MCF 10A (cell line): Measurements from ENCODE around the gene STEAP3. TPM values are rescaled to one million over a fixed set of nuclear protein-coding genes. Genes with fewer than 3 reads are reported as not detected.

Experiments
- Bru-seq: library from RNA; stranded (reverse); fragments of 400-500 nt; gene quantifications from one replicate; lab custom pipeline; 2021; lab: Mats Ljungman, UMichigan
- BruChase-seq, 2 experiments: library from RNA; stranded (reverse); fragments of 400-500 nt; gene quantifications; one replicate each; lab custom pipeline; 2021; lab: Mats Ljungman, UMichigan
- BruUV-seq: library from RNA; stranded (reverse); fragments of 400-500 nt; replicated peaks from 2 replicates; lab custom pipeline; 2021; lab: Mats Ljungman, UMichigan
- CTCF ChIA-PET: fragments of 300-600 bp; sonication (Branson Sonifier 250); formaldehyde crosslinking; extraction: SDS; loops from one replicate; lab custom pipeline; 2021; ENCODE audit warnings: antibody characterized with exemption, inconsistent platforms; lab: Yijun Ruan, JAX
- POLR2A ChIA-PET: fragments of 300-600, 350-650 bp; sonication (Branson Sonifier 250); formaldehyde crosslinking; extraction: SDS; loops from one replicate; lab custom pipeline; 2020; ENCODE audit warnings: antibody characterized with exemption, inconsistent platforms; lab: Yijun Ruan, JAX
- DNase-seq: peaks from one replicate; pipeline ENCODE4 v3.0.0-alpha.2; 2018; ENCODE audit not compliant: unreplicated experiment
- H3K27ac Mint-ChIP-seq: one replicate; pipeline ENCODE4 v1.8.0; 2022; ENCODE audit warnings: mild to moderate bottlenecking, low read depth, mixed read lengths; ENCODE audit not compliant: unreplicated experiment
- H3K27me3 Mint-ChIP-seq: one replicate; pipeline ENCODE4 v1.8.0; 2022; ENCODE audit warnings: mixed read lengths; ENCODE audit not compliant: insufficient read depth, unreplicated experiment
- H3K36me3 Mint-ChIP-seq: one replicate; pipeline ENCODE4 v1.8.0; 2022; ENCODE audit warnings: mild to moderate bottlenecking, moderate library complexity, mixed read lengths; ENCODE audit not compliant: insufficient read depth, unreplicated experiment
- H3K4me1 Mint-ChIP-seq: one replicate; pipeline ENCODE4 v1.8.0; 2022; ENCODE audit warnings: mixed read lengths; ENCODE audit not compliant: insufficient read depth, unreplicated experiment
- H3K4me3 Mint-ChIP-seq: one replicate; pipeline ENCODE4 v1.8.0; 2022; ENCODE audit warnings: mild to moderate bottlenecking, moderate library complexity, mixed read lengths; ENCODE audit not compliant: unreplicated experiment
- H3K9me3 Mint-ChIP-seq: one replicate; pipeline ENCODE4 v1.8.0; 2022; ENCODE audit warnings: mixed read lengths; ENCODE audit not compliant: unreplicated experiment
- intact Hi-C: fragments of 100-400 bp; cut with micrococcal nuclease; formaldehyde crosslinking; loops from 2 replicates; pipeline ENCODE4 v1.14.1; 2022
- long read RNA-seq: library from polyadenylated mRNA; stranded (forward); transcript quantifications from one replicate; pipeline ENCODE4 v2.0.0, GENCODE V29; 2022
- total RNA-seq: library from RNA; stranded (reverse); gene quantifications from 2 replicates; pipeline ENCODE4 v1.2.3, GENCODE V29; 2022
- TF ChIP-seq, protein P1 (sequence below): fragments of 200-600 bp; IDR thresholded peaks from one replicate; pipeline ENCODE4 v1.8.0; 2022; ENCODE audit warnings: antibody characterized with exemption, mild to moderate bottlenecking; ENCODE audit not compliant: unreplicated experiment

Gene STEAP3, protein sequence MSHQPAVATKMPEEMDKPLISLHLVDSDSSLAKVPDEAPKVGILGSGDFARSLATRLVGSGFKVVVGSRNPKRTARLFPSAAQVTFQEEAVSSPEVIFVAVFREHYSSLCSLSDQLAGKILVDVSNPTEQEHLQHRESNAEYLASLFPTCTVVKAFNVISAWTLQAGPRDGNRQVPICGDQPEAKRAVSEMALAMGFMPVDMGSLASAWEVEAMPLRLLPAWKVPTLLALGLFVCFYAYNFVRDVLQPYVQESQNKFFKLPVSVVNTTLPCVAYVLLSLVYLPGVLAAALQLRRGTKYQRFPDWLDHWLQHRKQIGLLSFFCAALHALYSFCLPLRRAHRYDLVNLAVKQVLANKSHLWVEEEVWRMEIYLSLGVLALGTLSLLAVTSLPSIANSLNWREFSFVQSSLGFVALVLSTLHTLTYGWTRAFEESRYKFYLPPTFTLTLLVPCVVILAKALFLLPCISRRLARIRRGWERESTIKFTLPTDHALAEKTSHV
- 23.8 and 25.0 TPM in 2 replicates for total RNA-seq
- Bru-seq, nascent RNA, result percentile 61 among the genes with signal in this experiment
- BruChase-seq, experiment 1, labeled RNA remaining after a 6-hour chase, result percentile 70 among the genes with signal in this experiment
- percentile 63 among the genes with signal in this experiment for BruChase-seq, experiment 2, labeled RNA remaining after a 2-hour chase
- long read RNA-seq, full-length matches to known transcripts, result 52 of 87 reads
- long read RNA-seq, partial matches to known transcripts, result 19 of 87 reads
- long read RNA-seq, other reads (novel, unspliced or antisense), result 16 of 87 reads

DNA sequence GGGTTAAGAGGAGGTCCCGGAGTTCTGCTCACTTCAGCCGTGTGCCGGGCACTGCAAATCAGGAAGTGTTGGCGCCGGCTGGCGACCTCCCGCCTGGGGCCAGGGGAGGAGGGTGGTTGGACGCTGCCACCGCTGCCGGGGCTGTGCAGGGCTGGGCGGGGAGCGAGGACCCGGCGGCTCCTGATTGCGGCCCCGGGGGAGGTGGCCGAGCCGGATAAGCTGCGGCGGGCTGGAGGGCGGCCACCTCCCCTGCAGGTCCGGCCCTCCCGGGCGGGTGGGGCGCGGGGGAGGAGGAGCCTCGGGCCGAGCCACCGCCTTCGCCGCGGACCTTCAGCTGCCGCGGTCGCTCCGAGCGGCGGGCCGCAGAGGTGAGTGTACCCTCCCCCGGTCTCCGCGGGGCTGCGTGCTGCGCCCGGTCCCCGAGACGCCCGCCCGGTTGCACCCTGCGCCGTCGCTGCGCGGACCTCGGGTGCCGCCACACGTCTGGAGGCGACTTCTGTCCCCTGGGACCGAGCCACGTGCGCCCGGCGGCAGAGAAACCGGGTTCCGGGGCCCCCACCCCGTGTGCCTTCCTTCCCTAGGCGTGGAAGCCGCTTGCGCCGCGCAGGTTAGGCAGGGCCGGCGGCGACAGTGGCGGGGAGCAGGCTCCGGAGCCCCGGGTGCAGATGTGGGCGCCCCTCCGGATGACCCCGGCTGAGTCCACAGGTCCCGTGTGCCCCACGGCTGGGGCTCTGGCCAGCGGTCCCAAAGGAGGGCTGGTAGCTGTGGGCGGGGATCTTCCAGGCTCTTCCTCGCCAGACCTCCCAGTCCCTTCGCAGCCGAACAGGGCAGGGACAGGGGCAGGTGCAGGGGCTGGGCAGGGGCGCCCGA is at the start of gene STEAP3:
Gene STEAP3 (plus strand): TSS at position 314 of the 870 bp plus-strand sequence. CDS start 7,179 bp downstream, outside the sequence.
- BruUV-seq, result no TSS peak
- H3K27ac Mint-ChIP-seq, result peak within 1 kb of the TSS; percentile 63
- POLR2A ChIA-PET, result interaction anchor here (0.8 to 1.3 kb wide), 4 partner anchors 17 to 42 kb away, joined by 3 to 5 read pairs (median 3); no protein-coding TSS in a partner anchor
- intact Hi-C loops, result loop anchor here (10.0 kb wide), 1 partner anchor 141 kb away; the partner anchor contains the start of genes C2orf76 and DBI
- CTCF ChIA-PET, result interaction anchor here (0.6 to 2.8 kb wide), 7 partner anchors 14 to 1026 kb away, joined by 3 to 9 read pairs (median 5); no protein-coding TSS in a partner anchor
- H3K9me3 Mint-ChIP-seq, result no peaks in the 10 kb centered on the region
- peaks cover 11% of the 10 kb centered on the region for H3K36me3 Mint-ChIP-seq
- H3K4me3 Mint-ChIP-seq, result peak within 1 kb of the TSS; percentile 68
- DNase-seq, result peak; percentile 66
- no peaks in the 10 kb centered on the region for H3K27me3 Mint-ChIP-seq
- H3K4me1 Mint-ChIP-seq, result peaks cover 11% of the 10 kb centered on the region
- TF ChIP-seq, protein P1, sequence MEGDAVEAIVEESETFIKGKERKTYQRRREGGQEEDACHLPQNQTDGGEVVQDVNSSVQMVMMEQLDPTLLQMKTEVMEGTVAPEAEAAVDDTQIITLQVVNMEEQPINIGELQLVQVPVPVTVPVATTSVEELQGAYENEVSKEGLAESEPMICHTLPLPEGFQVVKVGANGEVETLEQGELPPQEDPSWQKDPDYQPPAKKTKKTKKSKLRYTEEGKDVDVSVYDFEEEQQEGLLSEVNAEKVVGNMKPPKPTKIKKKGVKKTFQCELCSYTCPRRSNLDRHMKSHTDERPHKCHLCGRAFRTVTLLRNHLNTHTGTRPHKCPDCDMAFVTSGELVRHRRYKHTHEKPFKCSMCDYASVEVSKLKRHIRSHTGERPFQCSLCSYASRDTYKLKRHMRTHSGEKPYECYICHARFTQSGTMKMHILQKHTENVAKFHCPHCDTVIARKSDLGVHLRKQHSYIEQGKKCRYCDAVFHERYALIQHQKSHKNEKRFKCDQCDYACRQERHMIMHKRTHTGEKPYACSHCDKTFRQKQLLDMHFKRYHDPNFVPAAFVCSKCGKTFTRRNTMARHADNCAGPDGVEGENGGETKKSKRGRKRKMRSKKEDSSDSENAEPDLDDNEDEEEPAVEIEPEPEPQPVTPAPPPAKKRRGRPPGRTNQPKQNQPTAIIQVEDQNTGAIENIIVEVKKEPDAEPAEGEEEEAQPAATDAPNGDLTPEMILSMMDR, result no peak

DNA sequence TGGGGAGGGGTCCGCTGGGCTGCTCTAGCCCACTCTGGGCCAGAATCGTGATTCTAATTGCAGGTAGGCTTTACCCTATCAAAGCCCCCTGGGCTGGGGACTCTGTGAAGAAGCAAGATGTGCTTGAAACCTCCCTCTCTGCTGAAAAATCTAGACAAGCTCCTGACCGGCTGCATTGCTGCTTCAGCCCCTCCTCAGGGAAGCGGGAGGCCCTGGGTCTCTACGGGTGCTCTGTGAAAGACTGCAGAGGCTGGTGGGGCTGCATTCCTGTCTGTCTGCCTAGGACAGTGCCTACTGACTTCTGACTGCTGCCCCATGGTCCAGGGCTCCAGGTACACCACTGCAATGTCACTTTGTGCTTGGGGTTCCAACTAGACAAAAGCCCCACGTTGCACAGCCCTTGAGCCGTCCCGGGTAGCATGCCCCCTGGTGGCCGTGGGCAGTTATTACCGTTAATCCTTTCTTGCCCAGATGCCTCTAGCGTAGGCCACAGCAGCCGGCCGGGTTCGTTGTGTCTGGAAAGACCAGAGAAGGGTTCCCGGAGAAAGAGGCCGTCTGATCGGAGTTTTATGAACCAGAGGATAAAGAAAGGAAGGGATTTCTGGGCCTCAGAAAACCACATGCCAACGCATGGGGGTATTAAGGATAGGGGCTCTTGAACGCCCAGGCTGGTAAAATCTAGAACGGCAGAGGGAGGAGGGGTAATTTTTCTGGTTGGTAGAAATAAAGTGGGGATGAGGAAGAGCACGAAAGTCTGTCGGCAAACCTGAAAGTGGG is 49.2 kb upstream of the STEAP3 start:
- H3K36me3 Mint-ChIP-seq, result no peaks in the 10 kb centered on the region
- BruUV-seq, result no TSS peak
- H3K9me3 Mint-ChIP-seq, result no peaks in the 10 kb centered on the region
- H3K27ac Mint-ChIP-seq, result no peak overlapping the region
- intact Hi-C loops, result loop anchor here (1.0 to 5.0 kb wide), 2 partner anchors 147 to 292 kb away; no protein-coding TSS in a partner anchor
- H3K4me3 Mint-ChIP-seq, result no peak overlapping the region
- H3K27me3 Mint-ChIP-seq, result peaks cover 2% of the 10 kb centered on the region
- ChIA-PET POLR2A (no interaction called here), CTCF (interaction anchor here (0.6 to 7.3 kb wide), 22 partner anchors 9 to 307 kb away, joined by 3 to 81 read pairs (median 4); no protein-coding TSS in a partner anchor)
- TF ChIP-seq, protein P1, result peak; percentile 73
- H3K4me1 Mint-ChIP-seq, result peaks cover 11% of the 10 kb centered on the region
- DNase-seq, result peak; percentile 55

DNA sequence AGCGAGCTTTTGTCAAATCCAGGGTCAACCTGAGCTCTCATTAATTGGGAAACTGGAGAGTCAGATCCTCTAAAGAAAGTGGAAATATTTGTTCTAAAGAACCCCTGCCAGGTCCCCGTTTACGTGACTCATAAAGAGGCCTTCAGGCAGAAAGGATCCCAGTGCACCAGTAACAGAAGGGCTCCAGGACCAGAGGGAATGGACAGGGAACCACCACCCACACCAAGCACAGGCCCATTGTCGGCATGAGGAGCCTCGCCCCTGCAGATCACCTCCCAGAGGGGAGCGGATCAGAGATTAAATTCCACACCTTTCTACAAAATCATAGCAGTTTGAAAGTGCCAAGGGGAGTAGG is 48.7 kb upstream of the STEAP3 start:
- POLR2A ChIA-PET, result no interaction called here
- no peak overlapping the region for H3K4me3 Mint-ChIP-seq
- H3K9me3 Mint-ChIP-seq, result no peaks in the 10 kb centered on the region
- no peak overlapping the region for H3K27ac Mint-ChIP-seq
- no peaks in the 10 kb centered on the region for H3K36me3 Mint-ChIP-seq
- CTCF ChIA-PET, result interaction anchor here (0.6 to 7.3 kb wide), 17 partner anchors 9 to 306 kb away, joined by 3 to 81 read pairs (median 3); no protein-coding TSS in a partner anchor
- H3K27me3 Mint-ChIP-seq, result no peaks in the 10 kb centered on the region
- TF ChIP-seq, protein P1, result no peak
- peaks cover 16% of the 10 kb centered on the region for H3K4me1 Mint-ChIP-seq
- no peak for DNase-seq
- intact Hi-C loops, result loop anchor here (1.0 to 5.0 kb wide), 2 partner anchors 148 to 293 kb away; no protein-coding TSS in a partner anchor
- no TSS peak for BruUV-seq
